ENCODE measurements around the gene MDH2.

DNA sequence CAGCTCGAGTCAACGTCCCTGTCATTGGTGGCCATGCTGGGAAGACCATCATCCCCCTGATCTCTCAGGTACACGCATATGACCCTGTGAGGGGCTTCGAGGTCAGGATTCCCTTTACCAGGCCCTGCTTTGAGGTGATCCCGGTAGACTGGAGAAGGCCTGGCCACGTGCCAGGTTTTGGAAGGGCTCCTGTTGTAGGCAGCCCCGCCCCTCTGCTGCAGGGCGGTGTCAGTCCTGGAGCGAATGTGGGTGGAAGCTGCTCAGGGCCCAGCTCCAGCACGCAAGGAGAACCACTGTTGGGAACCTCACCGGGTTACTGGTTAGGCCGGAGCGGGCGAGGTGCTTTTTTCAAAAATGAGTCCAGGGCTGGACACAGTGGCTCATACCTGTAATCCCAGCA lies 15.6 kb downstream of the MDH2 start:
- TF ChIP-seq, protein P1, sequence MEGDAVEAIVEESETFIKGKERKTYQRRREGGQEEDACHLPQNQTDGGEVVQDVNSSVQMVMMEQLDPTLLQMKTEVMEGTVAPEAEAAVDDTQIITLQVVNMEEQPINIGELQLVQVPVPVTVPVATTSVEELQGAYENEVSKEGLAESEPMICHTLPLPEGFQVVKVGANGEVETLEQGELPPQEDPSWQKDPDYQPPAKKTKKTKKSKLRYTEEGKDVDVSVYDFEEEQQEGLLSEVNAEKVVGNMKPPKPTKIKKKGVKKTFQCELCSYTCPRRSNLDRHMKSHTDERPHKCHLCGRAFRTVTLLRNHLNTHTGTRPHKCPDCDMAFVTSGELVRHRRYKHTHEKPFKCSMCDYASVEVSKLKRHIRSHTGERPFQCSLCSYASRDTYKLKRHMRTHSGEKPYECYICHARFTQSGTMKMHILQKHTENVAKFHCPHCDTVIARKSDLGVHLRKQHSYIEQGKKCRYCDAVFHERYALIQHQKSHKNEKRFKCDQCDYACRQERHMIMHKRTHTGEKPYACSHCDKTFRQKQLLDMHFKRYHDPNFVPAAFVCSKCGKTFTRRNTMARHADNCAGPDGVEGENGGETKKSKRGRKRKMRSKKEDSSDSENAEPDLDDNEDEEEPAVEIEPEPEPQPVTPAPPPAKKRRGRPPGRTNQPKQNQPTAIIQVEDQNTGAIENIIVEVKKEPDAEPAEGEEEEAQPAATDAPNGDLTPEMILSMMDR (IDR thresholded peaks at IDR 0.05; ENCODE audit: low read length): no peak
- no peak for TF ChIP-seq EZH2 (IDR thresholded peaks at IDR 0.05; ENCODE audit: borderline replicate concordance, low read length)

All from OCI-LY1 (cell line).